HepG2 (cell line): ENCODE data around the gene ZFR. TPM values are rescaled to one million over a fixed set of nuclear protein-coding genes. Genes with fewer than 3 reads are reported as not detected.

ENCODE experiments used
- ATAC-seq: fragments of 200-7000 bp; cut with Tn5 transposase; 3 replicates; pipeline ENCODE4 v1.9.1; 2020; ENCODE audit warnings: mild to moderate bottlenecking, moderate library complexity
- BruUV-seq: library from RNA; stranded (reverse); fragments of 400-500 nt; replicated peaks from 2 replicates; lab custom pipeline; 2021; lab: Mats Ljungman, UMichigan
- CTCF ChIA-PET: fragments of 300-600 bp; formaldehyde crosslinking; extraction: SDS; loops from one replicate; lab custom pipeline; 2021; ENCODE audit warnings: low total read pairs, inconsistent platforms, low intra/inter-chr PET ratio; lab: Yijun Ruan, JAX
- POLR2A ChIA-PET: fragments of 350-600 bp; sonication (Branson Sonifier 250); formaldehyde crosslinking; loops from one replicate; lab custom pipeline; 2020; ENCODE audit warnings: antibody characterized with exemption, inconsistent platforms; lab: Yijun Ruan, JAX
- DNase-seq: peaks from one replicate; pipeline ENCODE4 v3.0.0-alpha.2; 2015; ENCODE audit warnings: low spot score
- FAIRE-seq: peaks from 3 replicates; lab custom pipeline; 2011; peaks lifted over from hg19 to GRCh38; lab: Jason Lieb, UNC
- H2AFZ ChIP-seq: one replicate; pipeline ENCODE4 v1.6.1; 2011; ENCODE audit warnings: low read length, inconsistent platforms
- H3K27ac ChIP-seq: fragments of 300-600 bp; 3 replicates; pipeline ENCODE4 v1.8.0; 2011; ENCODE audit warnings: mixed run types, mild to moderate bottlenecking, mixed read lengths, low read length, inconsistent platforms; ENCODE audit not compliant: insufficient read depth; ENCODE audit errors: extremely low read length
- H3K27me3 ChIP-seq, 2 experiments: fragments of 200-600 bp in 1 of 2; 2 replicates in 1 of 2; 3 replicates in 1 of 2; pipeline versions ENCODE4 v1.6.0 to v1.8.0; 2011; ENCODE audit warnings: low read length in 2 of 2, mild to moderate bottlenecking in 2 of 2, moderate library complexity in 2 of 2, inconsistent platforms in 1 of 2; ENCODE audit not compliant: insufficient read depth in 2 of 2, control insufficient read depth in 1 of 2
- H3K36me3 ChIP-seq, 2 experiments: fragments of 200-600 bp in 1 of 2; replicated peaks in 1 of 2; 2 replicates in 1 of 2; 3 replicates in 1 of 2; pipeline versions ENCODE4 v1.5.1 to v1.8.0; 2011; ENCODE audit warnings: low read length in 2 of 2, inconsistent platforms in 1 of 2; ENCODE audit not compliant: insufficient read depth in 2 of 2, control insufficient read depth in 1 of 2
- H3K4me1 ChIP-seq: 2 replicates; pipeline ENCODE4 v1.5.1; 2012; ENCODE audit warnings: low read length, inconsistent platforms; ENCODE audit not compliant: insufficient read depth
- H3K4me2 ChIP-seq: 2 replicates; pipeline ENCODE4 v1.6.0; 2011; ENCODE audit warnings: low read depth, low read length, inconsistent platforms
- H3K4me3 ChIP-seq, 3 experiments: fragments of 200-600 bp in 1 of 3; sonication (generic), shearing (Covaris generic) in 1 of 3; replicated peaks in 1 of 3; 2 replicates each; pipeline ENCODE4 v1.5.1; 2011 to 2016; ENCODE audit warnings: low read length in 3 of 3, inconsistent platforms in 2 of 3, low read depth in 2 of 3, mild to moderate bottlenecking in 2 of 3, control low read depth in 1 of 3, mixed read lengths in 1 of 3; ENCODE audit not compliant: insufficient read depth in 1 of 3
- H3K79me2 ChIP-seq: one replicate; pipeline ENCODE4 v1.6.1; 2011; ENCODE audit warnings: low read length, inconsistent platforms; ENCODE audit not compliant: insufficient read depth
- H3K9ac ChIP-seq: 2 replicates; pipeline ENCODE4 v1.6.0; 2011; ENCODE audit warnings: mild to moderate bottlenecking, low read depth, low read length, inconsistent platforms; ENCODE audit not compliant: insufficient read depth
- H3K9me3 ChIP-seq: 2 replicates; pipeline ENCODE4 v1.5.1; 2012; ENCODE audit warnings: mild to moderate bottlenecking, low read length
- H4K20me1 ChIP-seq: 2 replicates; pipeline ENCODE4 v1.6.0; 2011; ENCODE audit warnings: inconsistent platforms, mild to moderate bottlenecking, low read length, moderate library complexity; ENCODE audit not compliant: insufficient read depth
- KDM4B ChIP-seq: sonication (generic); formaldehyde crosslinking; IDR thresholded peaks from 2 replicates; pipeline ENCODE4 v1.4.0; 2020; ENCODE audit warnings: missing genetic modification reagents
- TCF7 ChIP-seq: sonication (generic); IDR thresholded peaks from 2 replicates; pipeline ENCODE4 v1.6.1; 2016; ENCODE audit warnings: antibody characterized with exemption, low read depth
- ZNF687 ChIP-seq: sonication (generic); formaldehyde crosslinking; IDR thresholded peaks from 2 replicates; pipeline ENCODE4 v1.5.1; 2020; ENCODE audit warnings: mild to moderate bottlenecking, missing genetic modification reagents, moderate library complexity
- WGBS: methylation state at CpG from one replicate; pipeline ENCODE4 v1.1.6; 2017; ENCODE audit warnings: low lambda C conversion rate; 5-methylcytosine and 5-hydroxymethylcytosine counted together
- in situ Hi-C: cut with HindIII; loops from 2 replicates; pipeline ENCODE4 v1.10.0; 2017; ENCODE audit warnings: low pct_unique_long_range_greater_than_20kb; ENCODE audit not compliant: extremely low pct_ligation_motif_present
- intact Hi-C: fragments of 100-400 bp; cut with micrococcal nuclease; formaldehyde crosslinking; loops from one replicate; pipeline ENCODE4 v1.10.0; 2022; ENCODE audit not compliant: unreplicated experiment
- polyA plus RNA-seq, 8 experiments: library from polyadenylated mRNA; depleted of rRNA in 3 of 8; stranded (reverse) in 7 of 8; unstranded in 1 of 8; fragments of >200 nt; fragmentation: Illumina TruSeq in 4 of 8; extraction: Trizol in 4 of 8; gene quantifications; 2 replicates each; pipeline versions ENCODE4 v1.2.1 to v1.2.3, GENCODE V29; 2011 to 2016; ENCODE audit warnings: low read depth in 4 of 8, missing spikeins in 1 of 8, mixed read lengths in 1 of 8; ENCODE audit not compliant: insufficient read depth in 1 of 8
- total RNA-seq, 5 experiments: library from RNA; depleted of rRNA; stranded (reverse); fragments of >200 nt; fragmentation: Illumina TruSeq; extraction: Trizol; gene quantifications; 2 replicates each; pipeline ENCODE4 v1.2.3, GENCODE V29; 2016; ENCODE audit warnings: low read depth in 1 of 5

ZFR gene
- total and polyA plus RNA-seq, 2 of the 13 experiments (the other 11 are each of a cell fraction or from before 2014, with no cell fraction given) = 89.0 to 92.8 TPM

GRCh38 chr5:32320576-32320975 lies 124.0 kb downstream of the ZFR start:
- in situ Hi-C loops = no loop called here
- BruUV-seq = no TSS peak
- H3K27ac ChIP-seq = no peak overlapping the region
- ATAC-seq = no peak
- no peak overlapping the region for H2AFZ ChIP-seq
- H3K27me3 ChIP-seq = no peaks in the 10 kb centered on the region
- H3K79me2 ChIP-seq = no peaks in the 10 kb centered on the region
- no peak for DNase-seq
- no CpG with 5 or more reads among the region's 10 CpGs for WGBS
- intact Hi-C loops = no loop called here
- no peak for TF ChIP-seq TCF7
- no peak for TF ChIP-seq KDM4B (CRISPR knock-in tag)
- 0 out of 2 replicates have a peak, but pooled peaks have one; percentile 12 for TF ChIP-seq ZNF687 (CRISPR knock-in tag)
- H3K9me3 ChIP-seq = no peaks in the 10 kb centered on the region
- H3K36me3 ChIP-seq = no peaks in the 10 kb centered on the region
- peaks cover 39% of the 10 kb centered on the region for H3K4me1 ChIP-seq
- ChIA-PET CTCF (no interaction called here), POLR2A (no interaction called here)
- no peak overlapping the region for H3K4me2 ChIP-seq
- H3K4me3 ChIP-seq = no peak overlapping the region
- H3K9ac ChIP-seq = no peak overlapping the region
- FAIRE-seq = no peak
- no peaks in the 10 kb centered on the region for H4K20me1 ChIP-seq
